HCT116 (cell line): Measurements from ENCODE around the gene SEC62. TPM values are rescaled to one million over a fixed set of nuclear protein-coding genes. Genes with fewer than 3 reads are reported as not detected.

ENCODE experiments used
- ATAC-seq: fragments of 200-7000 bp; cut with Tn5 transposase; 2 replicates; pipeline ENCODE4 v1.9.1; 2020; ENCODE audit warnings: mild to moderate bottlenecking, moderate library complexity
- BruUV-seq: library from RNA; stranded (reverse); fragments of 400-500 nt; replicated peaks from 2 replicates; lab custom pipeline; 2021; lab: Mats Ljungman, UMichigan
- CTCF ChIA-PET: fragments of 300-600 bp; sonication (Branson Sonifier 250); formaldehyde crosslinking; loops from one replicate; lab custom pipeline; 2021; ENCODE audit warnings: antibody characterized with exemption; lab: Charles Lee
- POLR2A ChIA-PET: fragments of 300-600, 350-600 bp; sonication (Branson Sonifier 250); formaldehyde crosslinking; loops from one replicate; lab custom pipeline; 2021; ENCODE audit warnings: antibody characterized with exemption; lab: Charles Lee
- RAD21 ChIA-PET, 2 experiments: fragments of 300-600 bp; sonication (Branson Sonifier 250); formaldehyde crosslinking; loops; one replicate each; lab custom pipeline; 2023; ENCODE audit warnings: low total read pairs in 2 of 2; ENCODE audit not compliant: uncharacterized antibody in 2 of 2, unreplicated experiment in 2 of 2, low non-redundant PET in 1 of 2; lab: Charles Lee
- DNase-seq: peaks from one replicate; pipeline ENCODE4 v3.0.0-alpha.2; 2010; ENCODE audit warnings: low read depth, low spot score
- H2AFZ ChIP-seq: fragments of 200-600 bp; shearing (Covaris generic), sonication (generic); 2 replicates; pipeline ENCODE4 v1.6.1; 2017; ENCODE audit warnings: low read depth, mixed run types, mixed read lengths, antibody characterized with exemption, low read length; ENCODE audit not compliant: poor library complexity, severe bottlenecking
- H3K27ac ChIP-seq: 2 replicates; pipeline ENCODE4 v1.5.1; 2012; ENCODE audit warnings: low read depth, low read length
- H3K27me3 ChIP-seq: fragments of 200-600 bp; sonication (generic); 2 replicates; pipeline ENCODE4 v1.6.1; 2016; ENCODE audit warnings: mixed run types, low read length, mixed read lengths; ENCODE audit not compliant: insufficient read depth
- H3K36me3 ChIP-seq, 2 experiments: fragments of 200-500 bp in 1 of 2; fragments of 200-600 bp in 1 of 2; sonication (Bioruptor generic) in 1 of 2; sonication (generic) in 1 of 2; 2 replicates each; pipeline versions ENCODE4 v1.5.1 to v1.6.1; 2014 to 2016; ENCODE audit warnings: low read length in 2 of 2, inconsistent platforms in 1 of 2, mixed read lengths in 1 of 2, mixed run types in 1 of 2; ENCODE audit not compliant: insufficient read depth in 2 of 2, control insufficient read depth in 1 of 2
- H3K4me1 ChIP-seq, 2 experiments: fragments of 200-600 bp in 1 of 2; sonication (generic) in 1 of 2; 2 replicates each; pipeline versions ENCODE4 v1.5.1 to v1.6.1; 2012 to 2017; ENCODE audit warnings: low read length in 2 of 2, inconsistent platforms in 1 of 2, mild to moderate bottlenecking in 1 of 2, mixed read lengths in 1 of 2, mixed run types in 1 of 2, moderate library complexity in 1 of 2; ENCODE audit not compliant: insufficient read depth in 2 of 2, control insufficient read depth in 1 of 2
- H3K4me2 ChIP-seq: fragments of 200-600 bp; sonication (generic); 2 replicates; pipeline ENCODE4 v1.6.1; 2017; ENCODE audit warnings: mixed run types, low read length, mixed read lengths
- H3K4me3 ChIP-seq, 2 experiments: fragments of 200-600 bp in 1 of 2; sonication (generic) in 1 of 2; replicated peaks in 1 of 2; 2 replicates each; pipeline ENCODE4 v1.5.1; 2011 to 2016; ENCODE audit warnings: low read length in 2 of 2, control low read depth in 1 of 2, low read depth in 1 of 2, mild to moderate bottlenecking in 1 of 2, mixed read lengths in 1 of 2, mixed run types in 1 of 2
- H3K79me2 ChIP-seq: fragments of 200-600 bp; sonication (generic); 2 replicates; pipeline ENCODE4 v1.6.1; 2017; ENCODE audit warnings: mild to moderate bottlenecking, mixed run types, low read length, moderate library complexity, mixed read lengths; ENCODE audit not compliant: insufficient read depth
- H3K9ac ChIP-seq: fragments of 200-600 bp; sonication (generic); 2 replicates; pipeline ENCODE4 v1.6.1; 2016; ENCODE audit warnings: low read length, mixed read lengths
- H3K9me2 ChIP-seq: fragments of 200-600 bp; sonication (generic), shearing (Covaris generic); 2 replicates; pipeline ENCODE4 v1.6.1; 2017; ENCODE audit warnings: mixed run types, mild to moderate bottlenecking, moderate library complexity; ENCODE audit not compliant: insufficient read depth
- H3K9me3 ChIP-seq, 2 experiments: fragments of 200-500 bp in 1 of 2; fragments of 200-600 bp in 1 of 2; sonication (Bioruptor generic) in 1 of 2; sonication (generic) in 1 of 2; 2 replicates each; pipeline ENCODE4 v1.6.1; 2014 to 2017; ENCODE audit warnings: low read length in 2 of 2, mixed read lengths in 2 of 2, inconsistent platforms in 1 of 2, low read depth in 1 of 2, mild to moderate bottlenecking in 1 of 2, mixed run types in 1 of 2, moderate library complexity in 1 of 2; ENCODE audit not compliant: control insufficient read depth in 1 of 2, insufficient read depth in 1 of 2
- H4K20me1 ChIP-seq: fragments of 200-600 bp; sonication (generic), shearing (Covaris generic); 2 replicates; pipeline ENCODE4 v1.6.1; 2017; ENCODE audit warnings: mixed run types, mild to moderate bottlenecking, moderate library complexity; ENCODE audit not compliant: insufficient read depth
- CBX3 ChIP-seq: IDR thresholded peaks from 2 replicates; pipeline ENCODE4 v1.6.1; 2012; ENCODE audit warnings: low read depth
- CEBPB ChIP-seq: IDR thresholded peaks from 2 replicates; pipeline ENCODE4 v1.6.1; 2012; ENCODE audit warnings: low read depth
- EGR1 ChIP-seq: IDR thresholded peaks from 2 replicates; pipeline ENCODE4 v1.6.1; 2012; ENCODE audit warnings: low read depth
- ELF1 ChIP-seq: IDR thresholded peaks from 2 replicates; pipeline ENCODE4 v1.6.1; 2012; ENCODE audit warnings: low read depth, borderline replicate concordance
- EZH2phosphoT487 ChIP-seq: fragments of 200-600 bp; IDR thresholded peaks from 2 replicates; pipeline ENCODE4 v1.6.1; 2018; ENCODE audit warnings: antibody characterized with exemption, borderline replicate concordance
- FOSL1 ChIP-seq: IDR thresholded peaks from 2 replicates; pipeline ENCODE4 v1.6.1; 2012; ENCODE audit warnings: low read depth
- JUND ChIP-seq: IDR thresholded peaks from 2 replicates; pipeline ENCODE4 v1.6.1; 2012
- POLR2A ChIP-seq: IDR thresholded peaks from 2 replicates; pipeline ENCODE4 v1.7.0; 2011; ENCODE audit warnings: borderline replicate concordance; ENCODE audit not compliant: insufficient read depth, insufficient read length; ENCODE audit errors: extremely low read depth
- POLR2AphosphoS5 ChIP-seq: IDR thresholded peaks from 2 replicates; pipeline ENCODE4 v1.6.1; 2011; ENCODE audit warnings: mild to moderate bottlenecking, low read depth, low read length, moderate library complexity
- RAD21 ChIP-seq: IDR thresholded peaks from 2 replicates; pipeline ENCODE4 v1.6.1; 2012; ENCODE audit warnings: low read depth, mild to moderate bottlenecking
- SP1 ChIP-seq: IDR thresholded peaks from 2 replicates; pipeline ENCODE4 v1.6.1; 2012; ENCODE audit warnings: low read depth
- SRF ChIP-seq: IDR thresholded peaks from 2 replicates; pipeline ENCODE4 v1.6.1; 2012; ENCODE audit warnings: low read depth
- TCF7L2 ChIP-seq: IDR thresholded peaks from 2 replicates; pipeline ENCODE4 v1.7.0; 2011; ENCODE audit warnings: borderline replicate concordance, inconsistent platforms; ENCODE audit not compliant: insufficient read depth, insufficient read length; ENCODE audit errors: extremely low read depth
- YY1 ChIP-seq: IDR thresholded peaks from 2 replicates; pipeline ENCODE4 v1.6.1; 2011; ENCODE audit warnings: low read length, low read depth, moderate library complexity, mild to moderate bottlenecking; ENCODE audit not compliant: insufficient replicate concordance; ENCODE audit errors: extremely low read depth
- ZFX ChIP-seq: fragments of 450-650 bp; IDR thresholded peaks from 2 replicates; pipeline ENCODE4 v1.6.1; 2017
- ZNF274 ChIP-seq: fragments of 200-500 bp; sonication (Bioruptor generic); IDR thresholded peaks from 2 replicates; pipeline ENCODE4 v1.6.1; 2014; ENCODE audit warnings: mild to moderate bottlenecking, low read depth, low read length, inconsistent platforms
- intact Hi-C: fragments of 100-400 bp; cut with micrococcal nuclease; formaldehyde crosslinking; loops from 2 replicates; pipeline ENCODE4 v1.10.0; 2022
- total RNA-seq: library from RNA; stranded (reverse); gene quantifications from one replicate; pipeline ENCODE4 v1.2.1, GENCODE V29; 2021; ENCODE audit not compliant: unreplicated experiment
- TF ChIP-seq, protein P1 (sequence below): IDR thresholded peaks from 2 replicates; pipeline ENCODE4 v1.6.1; 2012
- TF ChIP-seq, protein P2 (sequence below): IDR thresholded peaks from 2 replicates; pipeline ENCODE4 v1.6.1; 2012
- TF ChIP-seq, protein P3 (sequence below): IDR thresholded peaks from 2 replicates; pipeline ENCODE4 v1.6.1; 2011; ENCODE audit warnings: mild to moderate bottlenecking, low read length, moderate library complexity; ENCODE audit not compliant: insufficient replicate concordance; ENCODE audit errors: extremely low read depth

Gene SEC62
- total RNA-seq, 1 experiment from 2014 or later: 55.4 TPM

DNA sequence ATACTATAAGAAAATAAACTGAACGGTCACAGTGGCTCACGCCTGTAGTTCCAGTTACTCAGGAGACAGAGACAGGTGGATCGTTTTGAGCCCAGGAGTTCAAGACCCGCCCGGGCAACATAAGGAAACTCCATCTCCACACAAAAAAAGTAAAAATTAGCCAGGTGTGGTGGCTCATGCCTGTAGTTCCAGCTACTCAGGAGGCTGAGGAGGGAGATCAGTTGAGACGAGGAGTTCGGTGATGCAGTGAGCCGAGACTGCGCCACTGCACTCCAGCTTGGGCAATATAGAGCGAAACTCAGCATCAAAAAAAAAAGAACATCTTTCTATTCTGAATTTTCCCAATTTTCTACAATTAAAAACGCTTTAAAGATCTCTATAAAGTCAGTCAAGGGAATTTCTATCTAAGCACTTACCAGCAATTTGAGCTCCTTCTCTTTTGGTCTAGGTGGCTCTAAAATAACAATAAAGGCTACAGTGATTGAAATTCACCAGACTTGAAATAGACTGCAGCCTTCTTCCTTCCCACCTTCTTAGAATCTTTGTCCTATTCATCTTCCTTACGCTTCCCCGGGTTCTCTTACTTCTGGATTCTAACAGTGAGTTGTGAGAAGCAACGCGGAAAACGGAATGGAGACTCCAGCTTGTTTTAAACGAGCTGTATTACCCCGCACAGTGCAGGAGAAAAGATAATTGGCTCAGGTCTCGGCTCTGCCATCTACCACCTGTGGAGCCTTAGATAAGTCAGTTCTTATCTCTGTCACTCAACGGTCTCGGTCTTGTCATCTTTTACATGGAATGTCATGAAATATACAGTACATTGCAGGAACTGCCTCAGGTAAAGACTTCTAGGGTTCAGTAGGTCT is 812 bp upstream of the SEC62 start:
- TF ChIP-seq ZFX (no peak), ZNF274 (no peak), YY1 (no peak), TCF7L2 (no peak), POLR2AphosphoS5 (no peak), EZH2phosphoT487 (no peak), JUND (no peak), CBX3 (no peak), SRF (no peak), EGR1 (no peak), SP1 (no peak), RAD21 (no peak), FOSL1 (no peak), ELF1 (no peak), POLR2A (no peak), CEBPB (no peak)
- TF ChIP-seq, protein P1, sequence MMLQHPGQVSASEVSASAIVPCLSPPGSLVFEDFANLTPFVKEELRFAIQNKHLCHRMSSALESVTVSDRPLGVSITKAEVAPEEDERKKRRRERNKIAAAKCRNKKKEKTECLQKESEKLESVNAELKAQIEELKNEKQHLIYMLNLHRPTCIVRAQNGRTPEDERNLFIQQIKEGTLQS: no peak
- TF ChIP-seq, protein P2, sequence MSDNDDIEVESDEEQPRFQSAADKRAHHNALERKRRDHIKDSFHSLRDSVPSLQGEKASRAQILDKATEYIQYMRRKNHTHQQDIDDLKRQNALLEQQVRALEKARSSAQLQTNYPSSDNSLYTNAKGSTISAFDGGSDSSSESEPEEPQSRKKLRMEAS: no peak
- TF ChIP-seq, protein P3, sequence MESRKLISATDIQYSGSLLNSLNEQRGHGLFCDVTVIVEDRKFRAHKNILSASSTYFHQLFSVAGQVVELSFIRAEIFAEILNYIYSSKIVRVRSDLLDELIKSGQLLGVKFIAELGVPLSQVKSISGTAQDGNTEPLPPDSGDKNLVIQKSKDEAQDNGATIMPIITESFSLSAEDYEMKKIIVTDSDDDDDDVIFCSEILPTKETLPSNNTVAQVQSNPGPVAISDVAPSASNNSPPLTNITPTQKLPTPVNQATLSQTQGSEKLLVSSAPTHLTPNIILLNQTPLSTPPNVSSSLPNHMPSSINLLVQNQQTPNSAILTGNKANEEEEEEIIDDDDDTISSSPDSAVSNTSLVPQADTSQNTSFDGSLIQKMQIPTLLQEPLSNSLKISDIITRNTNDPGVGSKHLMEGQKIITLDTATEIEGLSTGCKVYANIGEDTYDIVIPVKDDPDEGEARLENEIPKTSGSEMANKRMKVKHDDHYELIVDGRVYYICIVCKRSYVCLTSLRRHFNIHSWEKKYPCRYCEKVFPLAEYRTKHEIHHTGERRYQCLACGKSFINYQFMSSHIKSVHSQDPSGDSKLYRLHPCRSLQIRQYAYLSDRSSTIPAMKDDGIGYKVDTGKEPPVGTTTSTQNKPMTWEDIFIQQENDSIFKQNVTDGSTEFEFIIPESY: no peak
- intact Hi-C loops: loop anchor here (5.0 kb wide), 1 partner anchor 203 kb away; no protein-coding TSS in a partner anchor
- peaks cover 40% of the 10 kb centered on the region for H3K79me2 ChIP-seq
- H3K4me3 ChIP-seq: peak overlapping the region; percentile 68 to 76
- ATAC-seq (peak; percentile 26; the same call in 1 of the 2 replicates), DNase-seq (no peak)
- H3K9me3 ChIP-seq: no peaks in the 10 kb centered on the region
- ChIA-PET POLR2A (interaction anchor here (1.3 kb wide), 1 partner anchor 16 kb away, joined by 5 read pairs; no protein-coding TSS in a partner anchor), RAD21 (no interaction called here), CTCF (interaction anchor here (1.4 kb wide), 1 partner anchor 72 kb away, joined by 4 read pairs; the partner anchor contains the start of gene GPR160)
- H3K9me2 ChIP-seq: no peaks in the 10 kb centered on the region
- no peaks in the 10 kb centered on the region for H3K27me3 ChIP-seq
- no peak overlapping the region for H3K27ac ChIP-seq
- peak overlapping the region; percentile 84 for H2AFZ ChIP-seq
- H3K4me2 ChIP-seq: peak overlapping the region; percentile 71
- peaks cover 3 to 15% of the 10 kb centered on the region in 2 experiments; a peak in 3 of 4 replicates for H3K4me1 ChIP-seq
- H3K36me3 ChIP-seq: no peaks in the 10 kb centered on the region
- peak overlapping the region; percentile 82 for H3K9ac ChIP-seq
- TSS peak; percentile 62 for BruUV-seq
- H4K20me1 ChIP-seq: no peaks in the 10 kb centered on the region
